Esophagus squamous epithelium (tissue), 5 donors: Measurements from ENCODE around the gene ADAM12. TPM values are rescaled to one million over a fixed set of nuclear protein-coding genes. Genes with fewer than 3 reads are reported as not detected.

Experiments
- DNase-seq: peaks from one replicate; lab custom pipeline; 2025; lab: John Stamatoyannopoulos, UW
- H3K27ac ChIP-seq, 4 donors: fragments of 200-600 bp; sonication (generic); one replicate each; pipeline ENCODE4 v1.5.1; 2016 to 2019; ENCODE audit warnings: mild to moderate bottlenecking in 1 of 4
- H3K27me3 ChIP-seq, 4 donors: fragments of 200-600 bp; sonication (generic); 1 replicate in 3 of 4; 2 replicates in 1 of 4; pipeline versions ENCODE4 v1.5.1 to v1.6.0; 2017 to 2021; ENCODE audit warnings: antibody characterized with exemption in 1 of 4
- H3K36me3 ChIP-seq, 3 donors: fragments of 200-600 bp; sonication (generic); one replicate each; pipeline ENCODE4 v1.5.1; 2016 to 2019
- H3K4me1 ChIP-seq, 3 donors: fragments of 200-600 bp; sonication (generic); one replicate each; pipeline ENCODE4 v1.5.1; 2017 to 2019
- H3K4me3 ChIP-seq, 4 donors: fragments of 200-600 bp; sonication (generic); 1 replicate in 3 of 4; 2 replicates in 1 of 4; pipeline ENCODE4 v1.5.1; 2016 to 2019; ENCODE audit warnings: mild to moderate bottlenecking in 2 of 4, moderate library complexity in 1 of 4
- H3K9me3 ChIP-seq, 3 donors: fragments of 200-600 bp; sonication (generic); one replicate each; pipeline ENCODE4 v1.5.1; 2016 to 2019
- POLR2A ChIP-seq, 4 donors: fragments of 450-650 bp; IDR thresholded peaks; one replicate each; pipeline ENCODE4 v1.6.1; 2017; ENCODE audit warnings: antibody characterized with exemption in 4 of 4, mild to moderate bottlenecking in 4 of 4, moderate library complexity in 3 of 4
- WGBS, 2 donors: methylation state at CpG; one replicate each; pipeline ENCODE4 v1.1.5; 2018; 5-methylcytosine and 5-hydroxymethylcytosine counted together
- intact Hi-C: fragments of 100-400 bp; cut with DNase I; formaldehyde crosslinking; loops from one replicate; pipeline ENCODE4 v1.15.0; 2022
- total RNA-seq, 4 donors: library from RNA; depleted of rRNA; stranded (reverse); fragments of >200 nt; gene quantifications; one replicate each; pipeline ENCODE4 v1.1.0, GENCODE V29; 2016
- TF ChIP-seq, protein P1 (sequence below), 6 experiments: fragments of 450-650 bp in 4 of 6; fragments of 200-600 bp in 2 of 6; sonication (generic) in 2 of 6; IDR thresholded peaks; one replicate each; pipeline ENCODE4 v1.5.1; 2016 to 2019; ENCODE audit warnings: antibody characterized with exemption in 6 of 6, mild to moderate bottlenecking in 4 of 6, moderate library complexity in 4 of 6
- donor health status: DM: yes; HTN: yes; CAD: no.

The ADAM12 gene
- total RNA-seq, 4 donors from 2014 or later, result 0.57 to 1.1 (median 0.76) TPM; not detected in 1

DNA sequence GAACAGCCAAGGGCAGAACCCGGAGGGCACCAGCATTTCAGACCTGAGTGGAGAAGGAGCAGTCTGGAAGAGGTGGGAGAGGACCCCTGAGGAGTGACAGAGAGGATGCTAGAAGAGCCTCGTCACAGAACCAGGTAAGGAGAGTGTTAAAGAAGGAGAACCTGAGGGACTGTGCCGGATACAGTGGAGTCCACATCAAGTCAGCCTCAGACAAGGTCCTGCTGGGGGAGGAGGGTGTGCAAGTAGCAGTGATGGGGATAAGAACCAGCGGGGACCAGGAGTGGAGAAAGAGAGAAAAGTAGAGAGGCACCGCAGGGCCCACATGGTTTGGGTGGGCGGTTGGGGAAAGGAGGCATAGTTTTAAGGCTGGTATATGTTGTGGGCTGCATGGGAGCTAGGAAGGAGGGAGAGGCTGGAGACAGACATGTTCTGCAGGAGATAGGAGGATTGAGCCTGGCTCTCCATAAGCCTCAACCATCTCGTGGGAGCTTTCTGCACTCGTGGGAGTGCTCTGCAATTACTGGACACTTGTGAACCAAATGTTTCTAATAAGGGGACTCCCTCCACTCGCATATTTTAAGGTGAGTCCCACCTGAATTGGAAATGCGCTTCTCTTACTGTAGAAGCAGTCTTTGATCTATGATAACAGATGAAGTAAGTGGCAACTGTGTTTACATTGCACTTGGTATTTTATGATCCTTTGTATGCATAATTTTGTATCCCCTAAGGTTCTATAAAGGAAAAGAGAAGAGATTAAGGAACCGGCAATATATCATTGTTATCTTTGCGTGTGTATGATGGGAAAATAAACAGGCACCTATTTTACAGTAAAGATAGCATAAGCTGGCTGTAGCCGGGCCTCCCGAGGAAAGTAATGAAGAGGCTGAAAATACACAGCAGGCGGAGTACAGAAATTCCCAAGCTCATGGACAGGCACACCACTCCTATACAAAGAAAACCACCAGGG is 154.8 kb downstream of the ADAM12 start:
- DNase-seq, result no peak
- TF ChIP-seq, protein P1, sequence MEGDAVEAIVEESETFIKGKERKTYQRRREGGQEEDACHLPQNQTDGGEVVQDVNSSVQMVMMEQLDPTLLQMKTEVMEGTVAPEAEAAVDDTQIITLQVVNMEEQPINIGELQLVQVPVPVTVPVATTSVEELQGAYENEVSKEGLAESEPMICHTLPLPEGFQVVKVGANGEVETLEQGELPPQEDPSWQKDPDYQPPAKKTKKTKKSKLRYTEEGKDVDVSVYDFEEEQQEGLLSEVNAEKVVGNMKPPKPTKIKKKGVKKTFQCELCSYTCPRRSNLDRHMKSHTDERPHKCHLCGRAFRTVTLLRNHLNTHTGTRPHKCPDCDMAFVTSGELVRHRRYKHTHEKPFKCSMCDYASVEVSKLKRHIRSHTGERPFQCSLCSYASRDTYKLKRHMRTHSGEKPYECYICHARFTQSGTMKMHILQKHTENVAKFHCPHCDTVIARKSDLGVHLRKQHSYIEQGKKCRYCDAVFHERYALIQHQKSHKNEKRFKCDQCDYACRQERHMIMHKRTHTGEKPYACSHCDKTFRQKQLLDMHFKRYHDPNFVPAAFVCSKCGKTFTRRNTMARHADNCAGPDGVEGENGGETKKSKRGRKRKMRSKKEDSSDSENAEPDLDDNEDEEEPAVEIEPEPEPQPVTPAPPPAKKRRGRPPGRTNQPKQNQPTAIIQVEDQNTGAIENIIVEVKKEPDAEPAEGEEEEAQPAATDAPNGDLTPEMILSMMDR (IDR thresholded peaks at IDR 0.05), result no peak
- TF ChIP-seq POLR2A (IDR thresholded peaks at IDR 0.05), result no peak
- H3K27ac ChIP-seq, result no peak overlapping the region
- peaks cover 0 to 8% (median 0%) of the 10 kb centered on the region in 4 donors for H3K27me3 ChIP-seq
- no peak overlapping the region for H3K4me3 ChIP-seq
- no peaks in the 10 kb centered on the region for H3K36me3 ChIP-seq
- intact Hi-C loops, result no loop called here
- 66 to 77% methylated on average over 15 of the region's 15 CpGs for WGBS, 2 donors
- no peaks in the 10 kb centered on the region for H3K4me1 ChIP-seq
- H3K9me3 ChIP-seq, result no peaks in the 10 kb centered on the region

DNA sequence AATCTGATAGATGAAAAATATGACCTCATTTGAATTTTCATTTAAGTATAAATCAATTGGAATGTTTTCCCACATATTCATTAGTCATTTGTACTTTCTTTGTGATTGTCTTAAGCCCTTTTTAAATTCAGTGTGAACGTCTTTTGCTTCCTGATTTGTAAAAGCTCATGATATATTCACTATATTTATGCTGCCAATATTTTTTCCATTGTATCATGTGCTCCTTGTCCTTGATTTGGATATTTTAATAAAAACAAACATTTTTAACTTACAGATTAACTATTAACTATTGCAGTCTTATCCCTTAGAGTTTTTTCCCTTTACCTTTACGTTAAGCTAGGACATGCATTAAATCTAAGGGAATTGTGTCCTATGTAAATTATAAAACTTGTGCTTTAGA is 157.7 kb downstream of the ADAM12 start:
- Histone ChIP-seq H3K9me3 (no peaks in the 10 kb centered on the region), H3K4me1 (no peaks in the 10 kb centered on the region), H3K4me3 (no peak overlapping the region), H3K27me3 (peaks cover 0 to 8% (median 0%) of the 10 kb centered on the region in 4 donors), H3K27ac (no peak overlapping the region), H3K36me3 (no peaks in the 10 kb centered on the region)
- no peak for DNase-seq
- TF ChIP-seq, protein P1 (IDR thresholded peaks at IDR 0.05), result no peak
- no peak for TF ChIP-seq POLR2A (IDR thresholded peaks at IDR 0.05)
- WGBS, 2 donors, result 52 to 62% methylated on average over 2 of the region's 2 CpGs
- intact Hi-C loops, result no loop called here

DNA sequence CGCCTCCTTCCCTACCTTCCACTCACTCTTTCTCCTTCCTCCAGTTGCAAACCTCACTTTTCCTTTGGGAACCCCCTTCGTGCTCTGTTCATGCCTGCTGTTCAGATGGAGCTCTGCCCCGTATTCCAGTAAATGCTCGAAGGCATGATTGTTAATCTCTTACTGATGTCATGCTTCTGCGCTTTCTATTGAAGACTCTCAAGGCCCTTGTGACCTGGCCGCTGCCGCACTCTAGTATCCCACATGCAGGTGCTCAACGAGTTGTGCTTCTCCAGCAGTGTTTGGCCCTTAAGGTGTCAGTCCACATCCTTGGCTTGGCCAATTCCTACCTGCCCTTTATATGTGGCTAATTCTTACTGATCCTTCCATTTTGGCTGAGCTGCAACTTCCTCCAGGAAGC is 158.6 kb downstream of the ADAM12 start:
- Histone ChIP-seq H3K27ac (no peak overlapping the region), H3K4me1 (no peaks in the 10 kb centered on the region), H3K4me3 (no peak overlapping the region), H3K36me3 (no peaks in the 10 kb centered on the region), H3K27me3 (peaks cover 0 to 8% (median 0%) of the 10 kb centered on the region in 4 donors), H3K9me3 (no peaks in the 10 kb centered on the region)
- no peak for DNase-seq
- WGBS, 2 donors, result 63 to 70% methylated on average over 8 of the region's 8 CpGs
- intact Hi-C loops, result no loop called here
- TF ChIP-seq, protein P1 (IDR thresholded peaks at IDR 0.05), result no peak
- no peak for TF ChIP-seq POLR2A (IDR thresholded peaks at IDR 0.05)

DNA sequence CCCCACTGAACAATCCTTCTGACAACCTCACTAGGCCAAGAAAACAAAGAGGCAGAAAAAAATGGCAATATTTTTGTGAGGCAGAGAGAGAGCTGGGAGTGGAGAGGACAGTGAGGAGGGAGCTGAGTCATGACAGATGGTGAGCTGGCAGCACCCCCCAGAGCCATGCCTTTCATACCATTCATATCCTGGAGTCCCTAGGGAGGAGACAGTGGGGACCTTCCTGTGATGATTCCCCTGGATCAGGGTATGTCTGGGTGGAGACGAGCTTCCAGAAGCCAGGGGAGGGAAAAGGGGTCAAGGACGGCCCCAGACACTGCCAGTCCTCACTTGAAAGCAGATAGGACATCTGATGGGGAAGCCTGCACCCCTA is 160.5 kb downstream of the ADAM12 start:
- Histone ChIP-seq H3K27me3 (peaks cover 0 to 2% (median 0%) of the 10 kb centered on the region in 4 donors), H3K36me3 (no peaks in the 10 kb centered on the region), H3K4me3 (no peak overlapping the region), H3K9me3 (no peaks in the 10 kb centered on the region), H3K27ac (no peak overlapping the region), H3K4me1 (peaks cover 0 to 7% (median 3%) of the 10 kb centered on the region in 3 donors)
- WGBS, 2 donors, result 70 to 77% methylated on average over 2 of the region's 2 CpGs
- TF ChIP-seq, protein P1 (IDR thresholded peaks at IDR 0.05), result no peak
- no peak for TF ChIP-seq POLR2A (IDR thresholded peaks at IDR 0.05)
- intact Hi-C loops, result no loop called here
- no peak for DNase-seq
